PFSK-1 (cell line): ENCODE results near the gene CT45A1. TPM values are rescaled to one million over a fixed set of nuclear protein-coding genes. Genes with fewer than 3 reads are reported as not detected.
"Not testable (repeated sequence)": the region's sequence is repeated elsewhere in the genome, so short reads cannot be mapped to it uniquely, and the experiment has no call there.

ENCODE experiments used
- FOXP2 ChIP-seq: optimal IDR thresholded peaks from 2 replicates; pipeline ENCODE3; 2011; ENCODE audit warnings: borderline replicate concordance, control low read depth, inconsistent platforms; ENCODE audit not compliant: insufficient read depth; ENCODE audit errors: extremely low read length, extremely low read depth
- POLR2AphosphoS5 ChIP-seq: IDR thresholded peaks from 2 replicates; pipeline ENCODE4 v1.6.1; 2012; ENCODE audit warnings: low read depth, mild to moderate bottlenecking, control low read depth, low read length, moderate library complexity
- REST ChIP-seq, 2 experiments: IDR thresholded peaks; 2 replicates each; pipeline versions ENCODE4 v1.6.1 to v1.8.0; 2011 to 2012; ENCODE audit warnings: low read depth in 2 of 2, low read length in 2 of 2, control low read depth in 1 of 2, inconsistent platforms in 1 of 2, mild to moderate bottlenecking in 1 of 2, moderate library complexity in 1 of 2; ENCODE audit not compliant: insufficient read depth in 1 of 2
- SIN3A ChIP-seq: IDR thresholded peaks from 2 replicates; pipeline ENCODE4 v1.6.1; 2012; ENCODE audit warnings: mild to moderate bottlenecking, low read length, moderate library complexity, borderline replicate concordance; ENCODE audit not compliant: insufficient read depth
- TAF1 ChIP-seq: IDR thresholded peaks from 2 replicates; pipeline ENCODE4 v1.6.1; 2012; ENCODE audit warnings: low read length, control low read depth, borderline replicate concordance; ENCODE audit not compliant: insufficient read depth
- polyA plus RNA-seq: library from polyadenylated mRNA; unstranded; fragments of >200 nt; gene quantifications from one replicate; pipeline ENCODE4 v1.2.1, GENCODE V29; 2012; ENCODE audit warnings: low read depth, missing spikeins; ENCODE audit not compliant: insufficient read length

Gene CT45A1, protein sequence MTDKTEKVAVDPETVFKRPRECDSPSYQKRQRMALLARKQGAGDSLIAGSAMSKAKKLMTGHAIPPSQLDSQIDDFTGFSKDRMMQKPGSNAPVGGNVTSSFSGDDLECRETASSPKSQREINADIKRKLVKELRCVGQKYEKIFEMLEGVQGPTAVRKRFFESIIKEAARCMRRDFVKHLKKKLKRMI
- polyA plus RNA-seq = not detected

DNA sequence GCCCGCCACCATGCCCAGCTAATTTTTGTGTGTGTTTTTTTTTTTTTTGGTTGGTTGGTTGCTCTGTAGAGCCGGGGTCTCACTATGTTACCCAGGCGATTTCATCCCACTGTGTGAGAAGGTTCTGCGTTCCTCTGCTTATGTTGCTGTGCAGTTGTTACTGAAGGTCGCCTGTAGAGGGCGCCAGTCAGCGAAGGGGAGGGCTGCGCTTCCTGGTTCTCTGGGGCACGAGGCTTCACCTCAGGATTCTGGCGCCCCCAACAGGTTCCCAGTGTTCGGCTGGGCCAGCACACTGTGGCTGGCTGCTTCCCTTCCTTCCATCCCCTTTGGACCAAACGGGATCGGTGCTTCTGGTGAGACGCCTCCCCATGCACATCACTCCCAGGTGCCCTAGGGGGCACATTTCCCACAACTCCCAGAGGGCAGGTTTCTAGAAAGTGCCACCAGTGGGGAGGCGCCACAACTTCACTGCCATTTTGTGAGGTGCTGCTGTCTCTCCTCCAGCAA is at the start of gene CT45A1:
TSS of gene CT45A1 (plus strand) at position 457 of the 507 bp plus-strand sequence. CDS start 5,302 bp downstream, outside the sequence.
- TF ChIP-seq FOXP2, SIN3A, POLR2AphosphoS5: not testable (repeated sequence)

GRCh38 chrX:135688137-135688536 is 25.3 kb upstream of the CT45A1 start:
- TF ChIP-seq SIN3A (no peak), TAF1 (no peak), FOXP2 (no peak), REST (IDR thresholded peaks at IDR 0.05; ENCODE audit: insufficient read depth in 1 of 2, low read depth in 2 of 2, low read length in 2 of 2) (no peak), POLR2AphosphoS5 (no peak)

DNA sequence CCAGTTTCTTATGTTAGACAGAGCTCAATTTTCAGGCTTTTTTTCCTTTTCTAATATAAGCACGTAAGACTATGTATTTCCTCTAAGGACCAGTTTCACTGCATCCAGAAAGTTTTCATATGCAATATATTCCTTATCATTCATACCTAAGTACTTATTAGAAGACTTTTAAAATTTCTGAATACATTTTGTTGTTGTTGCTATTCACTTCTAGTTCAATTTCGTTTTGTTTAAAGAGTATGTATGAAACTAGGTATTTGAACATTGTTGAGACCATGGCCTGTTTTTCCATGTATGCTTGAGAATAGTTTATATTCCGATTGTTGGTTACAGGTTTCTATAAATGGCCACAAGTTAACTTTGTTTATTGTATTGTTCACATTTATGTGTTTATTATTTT is 18.0 kb upstream of the CT45A1 start:
- TF ChIP-seq SIN3A (no peak), FOXP2 (no peak), POLR2AphosphoS5 (no peak), REST (IDR thresholded peaks at IDR 0.05; ENCODE audit: insufficient read depth in 1 of 2, low read depth in 2 of 2, low read length in 2 of 2) (no peak), TAF1 (no peak)

DNA sequence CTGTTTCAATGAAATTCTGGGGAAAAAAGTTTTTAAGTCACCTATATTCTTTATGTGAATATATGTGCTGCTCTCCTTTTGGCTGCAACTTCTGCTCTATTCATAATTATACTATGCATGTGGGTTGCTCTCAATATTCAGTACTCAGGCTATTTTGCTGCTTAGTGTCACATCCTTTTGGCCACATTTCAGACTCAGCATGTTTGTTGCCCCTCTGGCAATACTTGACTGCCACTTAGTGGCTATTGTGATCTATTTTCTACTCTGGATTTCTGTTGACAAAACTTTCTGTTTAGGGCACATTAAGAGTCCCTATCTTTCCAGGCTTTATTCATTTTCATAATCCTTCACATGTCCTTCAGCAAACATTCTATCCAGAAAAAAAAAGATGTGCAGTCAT is 15.8 kb upstream of the CT45A1 start:
- TF ChIP-seq REST (IDR thresholded peaks at IDR 0.05; ENCODE audit: insufficient read depth in 1 of 2, low read depth in 2 of 2, low read length in 2 of 2) (no peak), SIN3A (no peak), TAF1 (no peak), FOXP2 (no peak), POLR2AphosphoS5 (no peak)

- no peak for TF ChIP-seq TAF1
- TF ChIP-seq POLR2AphosphoS5 = no peak
- no peak for TF ChIP-seq SIN3A
- no peak for TF ChIP-seq FOXP2
- TF ChIP-seq REST (IDR thresholded peaks at IDR 0.05; ENCODE audit: insufficient read depth in 1 of 2, low read depth in 2 of 2, low read length in 2 of 2) = no peak
Observed at GRCh38 chrX:135698924-135699323, 14.5 kb upstream of the CT45A1 start.
